IPS-11a (cell line): ENCODE measurements around the gene HYCC1.

Experiments
- H3K4me3 ChIP-seq: one replicate; pipeline ENCODE4 v1.5.1; 2013; ENCODE audit warnings: low read depth, low read length, control low read depth

HYCC1 gene

DNA sequence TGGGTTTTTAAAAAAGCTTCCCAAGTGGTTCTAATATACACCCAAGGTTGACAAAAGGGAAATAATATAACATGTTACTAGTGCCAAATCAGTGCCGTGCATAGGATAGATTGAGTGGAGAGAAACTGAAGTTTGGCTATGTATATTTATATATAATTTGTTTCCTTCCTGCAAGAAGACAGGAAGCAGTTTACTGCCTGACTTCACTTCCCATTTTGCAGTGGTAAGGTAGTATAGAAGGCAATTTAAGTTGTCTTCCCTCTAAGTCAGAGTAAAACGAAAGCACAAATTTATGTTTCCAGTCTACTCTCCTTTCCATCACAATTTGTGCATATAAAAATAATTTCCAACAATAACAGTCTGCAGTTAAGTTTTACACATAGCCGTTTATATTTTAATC, 3.4 kb upstream of the HYCC1 start:
- no peak overlapping the region for H3K4me3 ChIP-seq

GRCh38 chr7:23016345-23017253, 2.7 kb upstream of the HYCC1 start:
- no peak overlapping the region for H3K4me3 ChIP-seq

DNA sequence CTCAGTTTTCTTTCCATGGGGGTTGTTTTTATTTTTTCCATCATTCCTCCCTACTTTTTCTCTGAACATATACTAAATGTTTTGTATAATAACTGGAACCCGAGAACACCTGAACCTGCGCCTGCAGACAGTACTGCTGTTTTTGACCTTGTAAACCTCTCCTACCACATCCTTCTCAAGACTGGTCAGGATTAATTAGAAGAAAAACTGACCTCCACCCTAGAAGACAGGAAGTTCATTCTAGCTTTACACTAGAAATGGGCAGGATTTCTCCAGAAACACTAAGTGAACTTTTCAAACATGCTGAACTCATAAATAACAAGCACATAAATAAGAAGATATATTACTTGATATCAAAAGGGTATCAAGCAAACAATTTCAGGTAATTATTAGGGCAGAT, 751 bp upstream of the HYCC1 start:
- no peak overlapping the region for H3K4me3 ChIP-seq

DNA sequence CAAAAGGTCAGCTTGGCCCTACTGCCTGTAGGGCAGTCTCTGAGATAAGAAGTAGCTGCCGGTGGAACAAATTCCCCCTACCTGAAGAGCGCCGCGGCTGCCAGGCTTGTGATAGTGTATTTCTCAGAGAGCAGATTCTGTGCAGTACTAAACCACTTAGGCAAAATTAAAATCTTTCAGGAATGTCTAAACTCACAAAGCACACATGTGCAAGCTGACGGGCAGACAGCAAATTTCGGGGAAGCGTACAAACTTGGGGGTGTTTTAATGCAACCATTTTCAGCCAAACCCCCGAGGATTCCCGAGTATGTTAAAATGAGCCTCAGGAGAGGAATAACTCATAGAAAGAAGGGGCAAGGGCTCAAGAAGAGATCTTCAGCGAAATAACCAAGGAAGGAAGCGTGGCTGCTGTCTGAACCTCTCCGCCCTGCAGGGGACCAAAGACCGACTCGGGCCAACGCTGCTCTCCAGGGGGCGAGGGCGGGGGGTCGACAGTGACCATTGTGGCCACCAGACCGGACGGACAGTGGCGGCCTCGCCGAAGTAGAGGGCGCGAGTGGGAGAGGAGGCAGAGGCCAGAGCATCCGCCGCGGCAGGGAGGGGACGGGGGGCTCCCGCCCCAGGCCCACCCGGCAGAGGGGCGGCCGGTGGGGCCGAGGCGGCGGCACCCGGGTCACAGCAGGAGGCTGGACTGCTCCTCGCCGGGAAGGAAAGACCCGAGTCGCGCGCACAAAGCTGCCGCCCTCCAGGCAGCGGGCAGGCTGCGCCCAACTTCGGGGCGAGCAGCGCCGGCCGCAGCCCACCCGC, 819 bp downstream of the HYCC1 start:
- H3K4me3 ChIP-seq, result peak overlapping the region; percentile 81

DNA sequence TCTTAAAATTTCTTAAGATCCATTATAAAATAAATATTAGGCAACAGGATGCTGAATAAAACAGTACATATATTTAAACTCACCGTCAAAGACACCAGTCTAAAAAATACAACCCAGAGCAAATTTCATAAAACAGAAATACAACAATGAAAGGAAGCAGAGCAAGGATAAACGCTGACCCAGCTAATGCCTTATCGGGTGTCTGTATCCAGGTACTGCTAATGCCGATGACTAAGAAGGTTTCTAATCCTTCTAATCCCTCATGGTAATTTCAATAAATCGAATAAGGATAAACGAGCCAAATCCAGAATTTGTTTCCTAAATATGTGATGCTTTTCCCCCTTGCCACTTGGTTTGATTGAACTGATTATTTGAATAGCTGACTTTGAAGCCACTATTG, 1.7 kb downstream of the HYCC1 start:
- peak overlapping the region; percentile 81 for H3K4me3 ChIP-seq

GRCh38 chr7:23011222-23011924, 2.6 kb downstream of the HYCC1 start:
- no peak overlapping the region for H3K4me3 ChIP-seq

DNA sequence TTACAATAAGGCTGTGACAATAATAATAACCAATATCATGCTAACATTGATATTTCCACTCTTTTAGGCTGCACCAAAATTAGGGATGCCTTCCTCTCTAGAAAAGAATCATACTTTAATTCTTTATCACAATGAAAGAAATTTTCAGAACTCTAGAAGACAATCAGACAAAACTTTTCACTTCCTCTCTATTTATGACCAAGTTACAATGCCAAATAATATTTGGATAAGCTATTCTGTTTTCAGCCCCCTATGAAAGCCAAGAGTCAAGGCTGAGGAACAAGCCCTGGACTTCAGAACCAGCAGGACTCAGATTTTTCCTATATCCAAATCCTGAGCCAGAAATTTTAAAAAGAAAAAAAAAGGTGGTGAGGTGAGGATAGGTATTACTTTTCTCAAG, 4.6 kb downstream of the HYCC1 start:
- no peak overlapping the region for H3K4me3 ChIP-seq

DNA sequence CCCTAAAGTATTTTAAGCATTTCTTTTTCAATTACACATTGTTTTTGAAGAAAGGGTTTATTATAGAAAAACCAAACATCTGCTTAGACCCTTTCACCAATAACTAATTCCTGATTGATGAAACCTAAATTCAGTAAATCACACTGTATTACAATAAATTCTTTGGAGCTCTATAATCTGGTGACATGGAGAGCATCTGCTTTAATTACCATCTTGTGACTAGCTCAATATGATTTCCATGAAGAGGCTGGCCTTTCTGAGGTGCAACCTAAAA, 9.7 kb downstream of the HYCC1 start:
- H3K4me3 ChIP-seq, result no peak overlapping the region

DNA sequence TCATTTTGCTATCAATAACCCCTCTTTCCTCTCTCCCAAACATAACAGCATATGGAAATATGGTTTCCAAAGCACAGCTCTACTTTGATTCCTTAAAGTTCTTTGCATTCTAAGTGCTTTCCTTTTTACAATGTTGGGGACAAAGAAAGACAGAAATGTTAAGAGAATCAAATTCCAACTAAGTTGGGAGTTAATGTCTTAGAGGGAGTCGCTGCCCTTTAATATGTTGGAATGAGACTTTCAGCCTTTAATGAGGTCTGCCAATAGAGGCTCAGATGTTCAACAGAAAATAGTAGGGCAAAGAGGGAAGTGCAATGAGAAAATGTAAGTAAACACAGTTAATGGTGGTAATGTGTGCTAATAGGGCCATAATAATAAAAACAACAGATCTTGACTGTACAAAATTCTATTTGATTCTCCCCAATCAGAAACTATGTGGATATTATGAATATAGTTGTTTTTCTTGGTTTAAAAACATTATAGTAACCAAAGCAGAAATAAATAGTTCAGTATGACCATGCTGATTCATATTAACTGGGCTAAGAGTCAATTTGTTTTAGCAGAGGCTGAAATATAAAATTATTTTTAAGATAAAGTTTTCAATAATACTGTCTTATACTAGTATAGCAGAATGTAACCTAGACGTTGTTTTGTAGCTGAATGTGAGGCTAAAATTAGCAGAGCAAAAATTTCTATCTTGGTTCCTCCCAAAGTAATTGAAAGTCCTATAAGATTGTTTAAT, 10.3 kb downstream of the HYCC1 start:
- H3K4me3 ChIP-seq, result no peak overlapping the region

GRCh38 chr7:23002698-23003097, 11.2 kb downstream of the HYCC1 start:
- H3K4me3 ChIP-seq, result no peak overlapping the region

DNA sequence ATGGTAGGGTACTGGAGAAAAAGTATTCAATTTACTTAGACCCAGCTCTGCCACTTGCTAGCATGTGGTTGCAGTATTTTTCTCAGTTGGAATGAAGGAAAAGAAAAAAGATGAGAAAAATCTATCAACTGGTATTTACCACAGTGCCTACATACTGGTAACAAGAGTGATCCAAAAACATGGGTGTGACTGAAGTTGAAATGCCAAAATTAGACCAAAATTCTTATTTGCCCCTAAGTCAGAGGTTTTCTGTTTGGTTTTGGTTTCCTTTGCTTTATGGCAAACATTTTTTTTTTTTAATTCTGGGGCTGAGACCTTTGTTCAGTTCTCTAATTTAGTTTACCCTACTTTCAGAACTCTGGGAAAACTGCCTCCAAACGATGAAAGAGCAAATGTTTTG, 12.3 kb downstream of the HYCC1 start:
- no peak overlapping the region for H3K4me3 ChIP-seq

DNA sequence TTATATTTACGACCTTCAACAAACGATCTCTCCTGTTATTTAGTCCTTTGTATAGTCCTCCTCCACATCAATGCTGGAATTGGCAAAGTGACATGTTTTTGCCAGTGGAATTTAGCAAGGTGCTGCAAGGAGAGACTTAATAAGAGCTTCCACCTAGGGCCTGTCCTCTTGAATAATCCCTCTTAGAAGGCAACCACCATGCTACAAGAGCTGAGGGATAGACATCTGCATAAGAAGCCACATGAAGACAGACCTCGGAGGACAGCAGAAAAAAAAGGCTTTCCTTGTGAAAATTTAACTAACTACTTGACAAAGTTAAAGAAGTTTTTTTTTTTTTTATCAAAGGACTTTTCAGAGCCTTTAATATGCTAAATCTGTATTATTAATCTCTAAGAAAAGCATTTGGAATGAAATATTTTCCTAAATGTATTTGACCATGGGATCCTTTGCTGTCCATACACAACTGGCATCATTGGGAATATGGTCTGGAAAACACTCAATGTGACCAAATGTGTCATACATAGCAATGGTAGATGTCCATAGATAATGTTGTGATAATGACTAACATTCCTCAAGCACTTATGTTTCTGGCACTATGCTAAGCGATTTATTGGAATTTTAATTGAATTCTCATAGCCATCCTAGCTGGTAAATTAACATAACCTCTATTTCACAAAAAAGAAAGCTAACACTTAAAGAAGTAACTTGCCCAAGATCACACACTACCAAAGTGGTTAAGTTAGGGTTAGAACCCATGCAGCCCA, 13.2 kb downstream of the HYCC1 start:
- H3K4me3 ChIP-seq, result no peak overlapping the region

DNA sequence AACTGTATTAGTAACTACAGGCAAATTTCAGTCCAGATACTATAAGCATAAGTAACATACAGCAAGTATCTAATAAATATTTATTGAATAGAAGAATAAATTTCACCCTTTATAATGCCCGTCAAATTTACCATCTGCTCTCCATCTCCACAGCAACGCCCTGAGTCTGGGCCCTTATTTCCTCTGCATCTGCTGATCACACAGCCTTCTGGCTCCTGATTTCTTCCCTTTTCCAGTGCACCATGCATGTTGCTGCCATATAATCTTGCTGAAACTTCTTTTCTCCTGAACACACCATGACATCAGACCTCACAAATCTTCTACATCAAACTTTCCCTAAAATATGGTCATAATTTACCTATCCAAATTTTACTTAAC, 15.4 kb downstream of the HYCC1 start:
- H3K4me3 ChIP-seq, result no peak overlapping the region

DNA sequence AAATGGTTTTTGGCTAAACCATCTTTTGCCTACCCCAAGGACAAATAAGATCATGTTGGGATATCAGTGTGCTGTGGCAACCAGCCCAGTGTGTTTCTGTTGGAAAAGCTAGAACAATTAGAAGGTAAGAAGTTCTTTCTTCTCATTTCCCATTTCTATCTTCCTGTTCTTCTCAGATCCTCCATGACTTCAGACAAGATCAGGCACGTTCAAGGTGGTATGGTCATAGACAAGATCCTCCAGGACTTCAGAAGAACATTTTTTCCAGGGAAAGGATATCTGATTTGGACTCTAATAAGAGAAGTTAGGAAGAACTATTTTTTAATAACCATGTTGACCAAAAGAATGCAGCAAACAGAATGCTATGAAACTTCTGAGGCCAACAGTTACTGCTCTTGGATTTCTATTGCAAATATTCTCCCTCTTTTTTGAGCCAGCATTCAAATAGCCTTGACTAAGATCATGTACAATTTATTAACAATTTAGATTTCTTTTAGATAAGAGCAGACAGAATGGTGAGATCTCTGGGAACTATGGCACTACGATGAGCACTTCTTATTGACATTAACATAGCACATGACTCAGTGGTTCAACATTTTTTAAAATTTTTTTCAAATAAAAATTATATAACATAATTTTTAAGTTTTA, 15.9 kb downstream of the HYCC1 start:
- H3K4me3 ChIP-seq, result no peak overlapping the region

DNA sequence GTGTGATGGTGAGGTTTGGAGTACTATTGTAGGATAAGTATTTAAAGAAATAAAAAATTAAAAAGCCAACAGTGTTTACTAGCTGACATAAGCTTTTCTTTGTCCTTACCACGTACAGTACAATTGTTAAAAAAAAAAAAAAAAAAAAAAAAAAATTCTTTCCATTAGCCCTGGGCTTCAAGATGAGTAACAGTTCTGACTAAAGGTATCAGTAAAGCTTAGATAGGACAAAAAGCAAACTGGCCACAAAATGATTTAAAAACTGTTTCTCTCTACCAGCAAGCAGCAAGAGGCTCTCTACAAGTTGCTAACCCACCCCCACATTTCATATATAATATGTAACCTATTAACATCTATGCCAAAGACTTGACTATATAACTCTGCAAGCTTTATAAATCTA, 17.5 kb downstream of the HYCC1 start:
- H3K4me3 ChIP-seq, result no peak overlapping the region

- no peak overlapping the region for H3K4me3 ChIP-seq
These were observed 18.9 kb downstream of the HYCC1 start for GRCh38 chr7:22995011-22995410.

DNA sequence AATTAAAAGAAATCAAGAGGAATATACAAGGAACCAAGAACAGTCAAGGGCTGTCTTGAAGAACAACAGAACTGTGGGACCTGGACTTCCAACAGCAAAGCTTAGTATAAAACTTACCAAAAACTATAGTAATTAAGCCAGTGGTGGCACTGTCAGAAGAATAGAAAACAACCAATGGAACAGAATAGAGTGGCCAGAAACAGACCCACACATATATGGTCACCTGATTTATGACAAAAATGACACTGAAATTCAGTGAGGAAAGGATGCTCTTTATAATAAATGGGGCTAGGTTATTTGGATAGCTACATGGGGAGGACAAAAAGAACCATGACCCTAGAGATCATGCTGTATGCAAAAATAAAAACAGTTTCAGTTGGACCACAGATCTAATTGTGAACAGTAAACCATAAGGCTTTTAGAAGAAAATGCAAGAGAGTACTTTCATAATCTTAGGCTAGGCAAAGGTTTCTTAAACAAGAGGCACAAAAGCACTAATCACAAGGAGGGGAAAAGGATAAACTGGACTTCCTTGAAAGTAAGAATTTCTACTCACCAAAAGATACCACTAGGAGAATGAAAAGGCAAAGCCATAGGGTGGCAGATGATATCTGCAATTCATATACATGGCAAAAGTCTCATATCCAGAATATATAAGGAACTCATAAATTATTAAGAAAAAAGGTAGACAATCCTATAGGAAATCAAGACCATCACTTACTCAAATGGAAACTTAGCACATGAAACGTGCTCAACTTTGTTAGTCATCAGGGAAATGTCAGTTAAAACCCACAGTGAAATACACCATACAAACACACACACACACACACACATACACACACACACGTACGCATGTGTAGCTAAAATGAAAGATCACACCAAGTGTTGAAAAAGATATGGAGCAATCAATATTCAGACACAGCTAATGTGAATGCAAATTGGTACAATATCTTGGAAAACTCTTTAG, 20.8 kb downstream of the HYCC1 start:
- H3K4me3 ChIP-seq, result no peak overlapping the region

DNA sequence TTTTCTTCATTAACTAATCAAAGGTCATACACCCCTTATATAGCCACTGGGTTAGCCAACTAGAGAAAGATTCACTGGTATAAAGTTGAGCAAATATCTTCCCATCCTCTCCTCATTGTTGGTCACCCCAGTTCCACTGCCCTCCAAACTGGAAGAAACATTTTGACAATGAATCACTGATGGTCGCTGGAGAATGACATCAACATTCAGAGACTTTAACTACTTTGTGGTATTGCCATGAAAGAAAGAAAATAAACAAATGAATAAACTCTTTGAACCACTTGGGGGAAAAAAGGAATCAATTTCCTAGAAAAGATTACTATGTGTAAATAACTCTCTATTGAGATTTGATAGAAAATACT, 23.4 kb downstream of the HYCC1 start:
- H3K4me3 ChIP-seq, result no peak overlapping the region
